ENCODE results near the gene KRT2.

The KRT2 gene

DNA sequence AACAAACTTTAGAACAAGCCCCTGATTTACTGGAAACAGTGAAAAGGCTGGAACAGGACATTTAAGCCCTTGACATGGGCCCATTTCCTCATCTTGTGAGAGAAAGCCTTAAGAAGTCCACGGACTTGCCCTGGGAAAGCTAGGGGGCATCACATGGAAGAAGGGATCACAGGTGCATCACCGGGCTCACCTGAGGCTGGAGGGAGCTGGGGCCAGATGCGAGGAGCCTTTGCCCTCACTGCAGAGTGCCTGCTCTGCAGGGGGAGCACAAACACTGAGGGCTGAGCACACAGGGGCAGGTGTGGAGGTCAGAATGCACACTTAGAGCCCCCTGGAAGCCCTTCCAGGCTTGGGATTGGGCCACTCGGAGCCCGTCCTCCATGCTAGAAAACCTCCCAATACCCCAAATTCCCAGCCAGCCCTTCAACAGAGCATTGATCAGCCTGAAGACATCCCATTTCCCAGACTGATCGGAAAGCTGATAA is 33.4 kb upstream of the KRT2 start:
- H2BK5ac ChIP-seq (ENCODE audit: low read depth, low read length, poor library complexity, severe bottlenecking) = no peak overlapping the region
- H3K4me2 ChIP-seq (ENCODE audit: low read length, poor library complexity, severe bottlenecking) = no peak overlapping the region
- H2BK120ac ChIP-seq (ENCODE audit: low read depth, low read length) = no peak overlapping the region
- no peak overlapping the region for H4K8ac ChIP-seq (ENCODE audit: low read length)
- peaks cover 71 to 95% of the 10 kb centered on the region in 2 experiments for H3K27me3 ChIP-seq (ENCODE audit: control insufficient read depth in 1 of 2, insufficient read depth in 1 of 2, low read length in 2 of 2)
- H3K9me3 ChIP-seq (ENCODE audit: control insufficient read depth, low read length) = no peaks in the 10 kb centered on the region
- H2BK15ac ChIP-seq (ENCODE audit: low read depth, poor library complexity, severe bottlenecking) = no peak overlapping the region
- 64% methylated on average over 6 of the region's 6 CpGs for WGBS
- no peak overlapping the region for H3K18ac ChIP-seq (ENCODE audit: low read depth in 1 of 2, low read length in 2 of 2)
- H2AFZ ChIP-seq (ENCODE audit: low read depth, low read length) = no peak overlapping the region
- H3K23ac ChIP-seq (ENCODE audit: low read length in 2 of 2) = no peak overlapping the region
- H3K9ac ChIP-seq (ENCODE audit: low read length) = no peak overlapping the region
- H2AK5ac ChIP-seq (ENCODE audit: low read length, severe bottlenecking) = no peak overlapping the region
- DNase-seq = no peak
- H3K4me3 ChIP-seq (ENCODE audit: insufficient read depth in 1 of 2, low read depth in 1 of 2, low read length in 2 of 2) = no peak overlapping the region
- H3K4me1 ChIP-seq (ENCODE audit: control insufficient read depth, insufficient read depth, low read depth, low read length) = no peaks in the 10 kb centered on the region
- no peak overlapping the region for H2BK12ac ChIP-seq (ENCODE audit: low read length in 2 of 2)
- H4K91ac ChIP-seq (ENCODE audit: low read length) = no peak overlapping the region
- H3K36me3 ChIP-seq (ENCODE audit: control insufficient read depth in 1 of 2, insufficient read depth in 2 of 2, low read depth in 1 of 2, low read length in 2 of 2) = no peaks in the 10 kb centered on the region
- H3K14ac ChIP-seq (ENCODE audit: low read length in 2 of 2) = no peak overlapping the region
- no peak overlapping the region for H3K27ac ChIP-seq (ENCODE audit: low read length, poor library complexity, severe bottlenecking)
- H3K79me1 ChIP-seq (replicated peaks; ENCODE audit: low read length, poor library complexity, severe bottlenecking) = no peaks in the 10 kb centered on the region
- H3K4ac ChIP-seq (ENCODE audit: low read depth in 1 of 2, low read length in 2 of 2) = no peak overlapping the region

- 64% methylated on average over 2 of the region's 2 CpGs for WGBS
- no peak overlapping the region for H3K4ac ChIP-seq (ENCODE audit: low read depth in 1 of 2, low read length in 2 of 2)
- no peak overlapping the region for H2BK12ac ChIP-seq (ENCODE audit: low read length in 2 of 2)
- H3K18ac ChIP-seq (ENCODE audit: low read depth in 1 of 2, low read length in 2 of 2) = no peak overlapping the region
- H4K8ac ChIP-seq (ENCODE audit: low read length) = no peak overlapping the region
- H2BK15ac ChIP-seq (ENCODE audit: low read depth, poor library complexity, severe bottlenecking) = no peak overlapping the region
- H2AFZ ChIP-seq (ENCODE audit: low read depth, low read length) = no peak overlapping the region
- no peak overlapping the region for H3K14ac ChIP-seq (ENCODE audit: low read length in 2 of 2)
- no peaks in the 10 kb centered on the region for H3K79me1 ChIP-seq (replicated peaks; ENCODE audit: low read length, poor library complexity, severe bottlenecking)
- H2AK5ac ChIP-seq (ENCODE audit: low read length, severe bottlenecking) = no peak overlapping the region
- no peaks in the 10 kb centered on the region for H3K36me3 ChIP-seq (ENCODE audit: control insufficient read depth in 1 of 2, insufficient read depth in 2 of 2, low read depth in 1 of 2, low read length in 2 of 2)
- H3K4me2 ChIP-seq (ENCODE audit: low read length, poor library complexity, severe bottlenecking) = no peak overlapping the region
- H3K27me3 ChIP-seq (ENCODE audit: control insufficient read depth in 1 of 2, insufficient read depth in 1 of 2, low read length in 2 of 2) = peaks cover 68 to 94% of the 10 kb centered on the region in 2 experiments
- no peak overlapping the region for H3K23ac ChIP-seq (ENCODE audit: low read length in 2 of 2)
- DNase-seq = no peak
- H3K4me3 ChIP-seq (ENCODE audit: insufficient read depth in 1 of 2, low read depth in 1 of 2, low read length in 2 of 2) = no peak overlapping the region
- H4K91ac ChIP-seq (ENCODE audit: low read length) = no peak overlapping the region
- H2BK120ac ChIP-seq (ENCODE audit: low read depth, low read length) = no peak overlapping the region
- H2BK5ac ChIP-seq (ENCODE audit: low read depth, low read length, poor library complexity, severe bottlenecking) = no peak overlapping the region
- no peak overlapping the region for H3K27ac ChIP-seq (ENCODE audit: low read length, poor library complexity, severe bottlenecking)
- no peaks in the 10 kb centered on the region for H3K4me1 ChIP-seq (ENCODE audit: control insufficient read depth, insufficient read depth, low read depth, low read length)
- no peak overlapping the region for H3K9ac ChIP-seq (ENCODE audit: low read length)
- H3K9me3 ChIP-seq (ENCODE audit: control insufficient read depth, low read length) = no peaks in the 10 kb centered on the region
Observed at GRCh38 chr12:52684431-52684830, 32.4 kb upstream of the KRT2 start.

DNA sequence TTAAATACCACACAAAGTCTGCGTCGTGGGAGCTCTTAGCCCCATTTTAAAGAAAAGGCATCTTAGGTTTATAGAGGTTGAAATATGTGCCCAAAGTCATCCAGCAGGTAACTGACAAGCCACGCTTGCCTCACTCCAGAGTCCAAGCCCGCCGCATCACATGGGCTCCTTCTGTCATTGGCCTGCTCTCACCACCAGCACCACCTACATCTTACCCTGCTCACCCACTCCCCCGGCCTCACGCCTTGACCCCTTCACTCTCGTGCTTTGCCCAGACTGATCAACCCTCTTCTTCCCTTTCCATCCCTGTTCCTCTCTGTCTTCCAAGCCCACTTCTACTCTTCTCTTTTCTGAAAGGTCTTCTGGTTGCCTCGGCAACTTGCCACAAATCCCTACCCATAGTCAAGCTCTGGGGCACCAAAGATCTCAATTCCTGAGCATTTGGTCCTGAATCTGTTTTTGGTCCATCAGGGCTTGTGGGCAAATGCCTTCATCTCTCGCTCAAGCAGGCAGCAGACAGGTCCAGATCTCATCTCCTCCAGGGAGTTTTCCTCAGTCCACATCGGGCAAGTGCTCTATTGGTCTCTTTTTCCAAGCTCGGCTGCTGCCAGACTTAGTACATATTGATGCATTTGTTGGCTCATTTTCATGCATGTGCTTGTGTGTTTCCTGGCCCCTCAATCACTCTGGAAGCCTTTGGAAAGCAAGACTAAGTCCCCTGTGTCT is 31.7 kb upstream of the KRT2 start:
- Histone ChIP-seq H2AK5ac (ENCODE audit: low read length, severe bottlenecking) (no peak overlapping the region), H3K9me3 (ENCODE audit: control insufficient read depth, low read length) (no peaks in the 10 kb centered on the region), H3K4ac (ENCODE audit: low read depth in 1 of 2, low read length in 2 of 2) (no peak overlapping the region), H3K4me2 (ENCODE audit: low read length, poor library complexity, severe bottlenecking) (no peak overlapping the region), H3K23ac (ENCODE audit: low read length in 2 of 2) (no peak overlapping the region), H3K27ac (ENCODE audit: low read length, poor library complexity, severe bottlenecking) (no peak overlapping the region), H2BK12ac (ENCODE audit: low read length in 2 of 2) (no peak overlapping the region), H2BK5ac (ENCODE audit: low read depth, low read length, poor library complexity, severe bottlenecking) (no peak overlapping the region), H3K4me3 (ENCODE audit: insufficient read depth in 1 of 2, low read depth in 1 of 2, low read length in 2 of 2) (no peak overlapping the region), H3K36me3 (ENCODE audit: control insufficient read depth in 1 of 2, insufficient read depth in 2 of 2, low read depth in 1 of 2, low read length in 2 of 2) (no peaks in the 10 kb centered on the region), H3K4me1 (ENCODE audit: control insufficient read depth, insufficient read depth, low read depth, low read length) (no peaks in the 10 kb centered on the region), H3K9ac (ENCODE audit: low read length) (no peak overlapping the region), H3K14ac (ENCODE audit: low read length in 2 of 2) (no peak overlapping the region), H4K91ac (ENCODE audit: low read length) (no peak overlapping the region), H3K79me1 (replicated peaks; ENCODE audit: low read length, poor library complexity, severe bottlenecking) (no peaks in the 10 kb centered on the region), H2BK120ac (ENCODE audit: low read depth, low read length) (no peak overlapping the region), H2BK15ac (ENCODE audit: low read depth, poor library complexity, severe bottlenecking) (no peak overlapping the region), H4K8ac (ENCODE audit: low read length) (no peak overlapping the region), H2AFZ (ENCODE audit: low read depth, low read length) (no peak overlapping the region), H3K27me3 (ENCODE audit: control insufficient read depth in 1 of 2, insufficient read depth in 1 of 2, low read length in 2 of 2) (peaks cover 63 to 92% of the 10 kb centered on the region in 2 experiments), H3K18ac (ENCODE audit: low read depth in 1 of 2, low read length in 2 of 2) (no peak overlapping the region)
- no peak for DNase-seq
- 74% methylated on average over 10 of the region's 12 CpGs for WGBS

GRCh38 chr12:52682938-52683574 is 31.0 kb upstream of the KRT2 start:
- Histone ChIP-seq H3K79me1 (replicated peaks; ENCODE audit: low read length, poor library complexity, severe bottlenecking) (no peaks in the 10 kb centered on the region), H3K36me3 (ENCODE audit: control insufficient read depth in 1 of 2, insufficient read depth in 2 of 2, low read depth in 1 of 2, low read length in 2 of 2) (no peaks in the 10 kb centered on the region), H4K91ac (ENCODE audit: low read length) (no peak overlapping the region), H2BK5ac (ENCODE audit: low read depth, low read length, poor library complexity, severe bottlenecking) (no peak overlapping the region), H2BK120ac (ENCODE audit: low read depth, low read length) (no peak overlapping the region), H4K8ac (ENCODE audit: low read length) (no peak overlapping the region), H2AFZ (ENCODE audit: low read depth, low read length) (no peak overlapping the region), H3K4me1 (ENCODE audit: control insufficient read depth, insufficient read depth, low read depth, low read length) (no peaks in the 10 kb centered on the region), H2AK5ac (ENCODE audit: low read length, severe bottlenecking) (no peak overlapping the region), H3K9ac (ENCODE audit: low read length) (no peak overlapping the region), H3K4me2 (ENCODE audit: low read length, poor library complexity, severe bottlenecking) (no peak overlapping the region), H2BK15ac (ENCODE audit: low read depth, poor library complexity, severe bottlenecking) (no peak overlapping the region), H3K27ac (ENCODE audit: low read length, poor library complexity, severe bottlenecking) (no peak overlapping the region), H2BK12ac (ENCODE audit: low read length in 2 of 2) (no peak overlapping the region), H3K14ac (ENCODE audit: low read length in 2 of 2) (no peak overlapping the region), H3K23ac (ENCODE audit: low read length in 2 of 2) (no peak overlapping the region), H3K9me3 (ENCODE audit: control insufficient read depth, low read length) (no peaks in the 10 kb centered on the region), H3K4me3 (ENCODE audit: insufficient read depth in 1 of 2, low read depth in 1 of 2, low read length in 2 of 2) (no peak overlapping the region), H3K18ac (ENCODE audit: low read depth in 1 of 2, low read length in 2 of 2) (no peak overlapping the region), H3K27me3 (ENCODE audit: control insufficient read depth in 1 of 2, insufficient read depth in 1 of 2, low read length in 2 of 2) (peaks cover 58 to 92% of the 10 kb centered on the region in 2 experiments), H3K4ac (ENCODE audit: low read depth in 1 of 2, low read length in 2 of 2) (no peak overlapping the region)
- 53% methylated on average over 4 of the region's 4 CpGs for WGBS
- no peak for DNase-seq

Measured in mesenchymal stem cell (in vitro differentiated cells and primary cell).